C4-2B (cell line): ENCODE measurements around the gene NEO1.

Experiments
- CTCF ChIP-seq: fragments of 450-650 bp; conservative IDR thresholded peaks from 2 replicates; pipeline ENCODE4 v1.5.1; 2017; ENCODE audit warnings: mild to moderate bottlenecking
- ZFX ChIP-seq: fragments of 450-650 bp; IDR thresholded peaks from 2 replicates; pipeline ENCODE4 v1.6.1; 2017

GRCh38 chr15:73038220-73038619, 14.0 kb upstream of the NEO1 start:
- TF ChIP-seq CTCF (no peak), ZFX (no peak)
